Posterior vena cava (tissue), 2 donors: ENCODE results near the gene STXBP6. TPM values are rescaled to one million over a fixed set of nuclear protein-coding genes. Genes with fewer than 3 reads are reported as not detected.
"Not testable (repeated sequence)": the region's sequence is repeated elsewhere in the genome, so short reads cannot be mapped to it uniquely, and the experiment has no call there.

Source experiments
- DNase-seq: peaks from one replicate; pipeline ENCODE4 v3.0.0-alpha.2; 2020; ENCODE audit warnings: low spot score
- intact Hi-C, 2 donors: fragments of 100-400 bp; cut with DNase I; formaldehyde crosslinking; loops; one replicate each; pipeline versions ENCODE4 v1.14.1 to v1.14.2; 2022 to 2023
- total RNA-seq, 2 donors: library from RNA; stranded (reverse); fragmentation: NEBNext Ultra II Directional; extraction: Animal tissue kit (Norgen Biotek cat#: 25700); gene quantifications; one replicate each; pipeline ENCODE4 v1.2.1, GENCODE V29; 2021
- donor health status: DM: yes; HTN: yes; CAD: no.
- donor health status: DM: yes; HTN: yes; CAD: no.

The STXBP6 gene
- total RNA-seq, 2 donors from 2014 or later, result 8.9 to 14.9 TPM

- intact Hi-C loops, result loop anchor here in 1 of 2 donors (10.0 kb wide), 1 partner anchor 156 kb away; no protein-coding TSS in a partner anchor
- DNase-seq, result no peak
These were observed 78.7 kb downstream of the STXBP6 start for GRCh38 chr14:24971255-24971654.

DNA sequence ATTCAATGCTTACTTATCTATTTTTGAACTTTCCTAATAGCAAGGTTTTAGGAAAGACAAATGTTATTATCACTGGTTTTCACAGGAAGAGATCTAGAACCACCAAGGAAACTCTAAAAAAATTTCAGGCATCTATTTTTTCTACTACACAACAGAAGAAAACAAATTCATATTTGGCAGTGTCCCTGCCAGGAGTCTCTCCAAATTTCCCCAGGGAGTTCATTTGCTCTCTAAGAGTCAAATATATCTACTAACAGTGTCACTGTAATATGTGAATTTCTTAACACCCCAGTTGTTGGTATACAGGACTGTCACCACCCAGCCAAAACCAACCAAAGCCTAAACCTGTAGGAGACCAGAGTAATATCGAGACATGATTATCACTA lies 83.4 kb downstream of the STXBP6 start:
- intact Hi-C loops, result no loop called here

GRCh38 chr14:24965934-24966578 lies 83.9 kb downstream of the STXBP6 start:
- DNase-seq, result no peak
- intact Hi-C loops, result no loop called here

More for the DNA sequence above, 83.4 kb downstream of the STXBP6 start:
- no peak for DNase-seq

- no peak for DNase-seq
- intact Hi-C loops, result no loop called here
These were observed 84.4 kb downstream of the STXBP6 start for GRCh38 chr14:24965578-24965933.

DNA sequence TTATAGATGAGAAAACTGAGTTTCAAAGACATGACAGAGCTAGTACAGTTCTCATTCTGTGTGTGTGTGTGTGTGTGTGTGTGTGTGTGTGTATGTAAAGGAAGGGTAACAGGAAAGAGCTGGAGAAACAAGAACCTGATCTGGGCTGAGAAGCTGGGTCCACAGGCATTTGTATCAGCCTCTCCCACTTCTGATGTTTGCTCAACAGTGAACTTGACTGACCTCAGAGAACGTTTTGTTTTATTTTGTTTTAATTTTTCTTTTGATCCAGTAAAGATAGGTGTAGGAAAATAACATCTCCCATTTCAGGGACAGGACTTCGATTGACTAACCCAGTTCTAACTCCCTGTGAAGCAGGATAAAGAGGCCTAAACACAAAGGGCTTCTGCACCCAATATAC lies 85.4 kb downstream of the STXBP6 start:
- DNase-seq, result no peak
- intact Hi-C loops, result no loop called here

DNA sequence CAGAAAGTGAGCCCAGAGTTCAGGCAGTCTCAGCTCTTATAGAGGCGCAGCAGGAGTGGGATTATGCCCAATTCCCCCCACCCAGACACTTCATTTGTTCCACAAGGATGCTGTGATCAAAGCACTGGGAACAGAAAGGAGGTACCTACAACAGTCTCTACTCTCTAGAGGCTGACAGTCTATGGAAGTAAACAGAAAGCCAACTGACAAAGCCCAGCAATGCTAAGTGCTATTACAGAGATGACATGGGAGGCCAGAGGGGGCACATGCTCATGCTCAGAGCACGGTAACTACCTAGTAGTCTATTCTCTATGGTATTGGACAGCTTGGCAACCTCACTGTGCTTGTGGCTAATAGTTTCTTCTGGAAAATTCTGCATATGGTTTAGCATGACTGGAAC lies 85.9 kb downstream of the STXBP6 start:
- intact Hi-C loops, result no loop called here
- no peak for DNase-seq

DNA sequence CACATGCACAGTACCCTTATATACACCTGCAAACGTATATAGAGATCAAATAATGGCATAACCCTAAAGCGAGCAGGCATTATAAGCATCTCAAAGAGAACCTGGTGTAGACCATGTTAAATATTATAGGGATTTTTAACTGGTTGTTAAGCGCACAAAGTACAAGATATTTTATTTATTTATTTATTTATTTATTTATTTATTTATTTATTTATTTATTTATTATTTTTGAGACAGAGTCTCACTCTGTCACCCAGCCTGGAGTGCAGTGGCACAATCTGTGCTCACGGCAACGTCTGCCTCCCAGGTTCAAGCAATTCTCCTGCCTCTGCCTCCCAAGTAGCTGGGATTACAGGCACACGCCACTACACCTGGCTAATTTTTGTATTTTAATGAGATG lies 87.8 kb downstream of the STXBP6 start:
- intact Hi-C loops, DNase-seq: not testable (repeated sequence)

GRCh38 chr14:24960816-24961215 lies 89.1 kb downstream of the STXBP6 start:
- DNase-seq, result no peak
- intact Hi-C loops, result no loop called here

GRCh38 chr14:24959791-24960331 lies 90.1 kb downstream of the STXBP6 start:
- no peak for DNase-seq
- intact Hi-C loops, result loop anchor here in 1 of 2 donors (10.0 kb wide), 1 partner anchor 55 kb away; no protein-coding TSS in a partner anchor

DNA sequence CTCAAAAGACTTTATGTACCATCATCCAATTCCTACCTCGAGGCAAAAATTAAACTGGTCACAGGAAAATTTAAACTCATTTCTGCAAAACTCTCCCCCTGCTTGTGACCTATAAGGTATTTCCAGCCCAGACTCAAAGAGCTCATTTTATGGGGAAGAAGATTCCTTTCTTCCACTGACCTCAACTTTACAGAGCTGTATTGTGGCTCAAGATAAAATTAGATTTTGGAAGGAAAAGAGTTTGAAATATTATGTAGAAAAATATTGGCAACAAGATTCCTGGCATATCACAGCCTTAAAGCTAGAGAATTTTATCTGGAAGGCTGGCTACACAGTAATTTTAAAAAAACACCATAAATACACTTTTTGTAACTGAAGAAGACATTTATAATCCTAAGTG lies 91.7 kb downstream of the STXBP6 start:
- intact Hi-C loops, result loop anchor here in 1 of 2 donors (10.0 kb wide), 1 partner anchor 53 kb away; no protein-coding TSS in a partner anchor
- no peak for DNase-seq

GRCh38 chr14:24957814-24958213 lies 92.1 kb downstream of the STXBP6 start:
- no peak for DNase-seq
- intact Hi-C loops, result loop anchor here in 1 of 2 donors (10.0 kb wide), 1 partner anchor 53 kb away; no protein-coding TSS in a partner anchor

- intact Hi-C loops, result loop anchor here in 1 of 2 donors (10.0 kb wide), 1 partner anchor 51 kb away; no protein-coding TSS in a partner anchor
- no peak for DNase-seq
These were observed 93.8 kb downstream of the STXBP6 start for GRCh38 chr14:24956104-24956503.

GRCh38 chr14:24954700-24955037 lies 95.3 kb downstream of the STXBP6 start:
- intact Hi-C loops, result loop anchor here in 1 of 2 donors (10.0 kb wide), 1 partner anchor 50 kb away; no protein-coding TSS in a partner anchor
- DNase-seq, result no peak

- intact Hi-C loops, result loop anchor here in 1 of 2 donors (10.0 kb wide), 1 partner anchor 49 kb away; no protein-coding TSS in a partner anchor
- no peak for DNase-seq
These were observed 95.8 kb downstream of the STXBP6 start for GRCh38 chr14:24954037-24954699.

DNA sequence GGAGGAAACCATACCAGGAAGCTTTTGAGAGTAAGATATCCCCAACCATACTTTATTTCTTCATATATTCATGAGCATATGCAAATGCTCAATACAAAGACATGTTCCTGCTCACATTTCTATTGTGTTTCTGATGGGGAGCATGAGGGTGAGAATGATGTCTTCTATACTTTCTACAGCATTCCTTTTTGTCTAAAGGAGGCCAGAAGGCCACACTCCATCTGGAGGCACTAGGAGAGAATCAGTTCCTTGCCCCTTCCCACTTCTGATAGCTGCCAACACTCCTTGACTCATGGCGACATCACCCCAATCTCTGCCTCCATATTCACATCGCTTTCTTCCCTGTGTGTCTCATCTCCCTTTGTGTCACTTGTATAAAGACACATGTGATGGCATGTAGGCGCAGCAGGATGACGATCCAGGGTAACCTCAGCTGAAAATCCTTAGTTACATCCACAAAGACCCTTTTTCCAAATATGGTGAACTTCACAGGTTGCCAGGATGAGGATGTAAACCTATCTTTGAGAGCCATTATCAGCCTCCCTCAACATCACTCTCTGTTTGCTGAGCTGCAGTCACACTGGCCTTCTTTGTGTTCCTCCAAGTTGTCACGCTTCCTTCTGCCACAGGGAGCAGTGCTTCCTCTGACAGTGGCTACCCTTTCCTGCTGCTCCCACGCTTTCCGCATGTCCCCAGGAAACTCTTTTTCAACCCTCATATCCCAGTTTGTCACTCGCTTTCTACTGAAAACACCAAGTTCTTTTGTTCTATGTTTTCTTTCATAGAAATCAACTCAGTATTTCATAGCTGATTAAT lies 96.9 kb downstream of the STXBP6 start:
- DNase-seq, result no peak
- intact Hi-C loops, result loop anchor here in 1 of 2 donors (10.0 kb wide), 1 partner anchor 48 kb away; no protein-coding TSS in a partner anchor

GRCh38 chr14:24948261-24948847 lies 101.6 kb downstream of the STXBP6 start:
- no peak for DNase-seq
- intact Hi-C loops, result no loop called here

DNA sequence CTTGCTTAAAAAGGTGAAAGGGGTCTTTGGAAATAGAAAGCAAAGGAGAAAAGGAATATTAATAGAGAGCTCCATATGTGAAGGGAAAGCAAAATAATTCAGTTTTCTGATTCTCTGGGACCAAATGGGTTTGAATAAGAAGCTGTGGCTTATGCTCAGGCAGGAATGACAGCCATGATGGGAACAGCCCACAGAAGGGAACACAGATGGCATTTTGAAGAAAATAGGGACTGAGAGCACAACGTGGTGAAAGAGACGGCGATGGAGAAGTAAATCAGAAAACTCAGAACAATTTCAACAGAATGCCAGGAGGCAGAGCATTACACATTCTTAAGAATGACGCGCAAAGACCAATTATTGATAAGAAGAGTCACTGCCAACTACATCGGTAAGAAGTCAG lies 102.8 kb downstream of the STXBP6 start:
- intact Hi-C loops, result no loop called here
- DNase-seq, result no peak

DNA sequence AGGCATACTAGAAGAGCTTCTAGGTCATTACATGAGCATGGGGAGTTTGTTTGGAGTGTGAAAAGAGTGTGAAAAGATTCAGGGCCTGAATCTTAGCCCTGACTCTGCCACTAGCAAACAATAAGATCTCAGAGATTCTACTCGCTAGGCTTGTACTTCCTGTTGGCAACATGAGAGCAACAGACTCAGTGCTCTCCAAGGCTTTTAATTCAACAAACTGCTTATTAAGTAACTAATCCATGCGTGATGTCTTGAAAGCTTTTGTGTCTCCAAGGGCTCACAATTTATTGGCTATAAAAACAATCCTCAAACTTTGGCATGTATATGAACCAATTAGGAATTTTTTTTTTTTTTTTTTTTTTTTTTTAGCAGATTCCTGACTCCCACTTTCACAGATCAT lies 105.1 kb downstream of the STXBP6 start:
- intact Hi-C loops, result no loop called here
- DNase-seq, result no peak

- intact Hi-C loops, result no loop called here
- no peak for DNase-seq
These were observed 106.9 kb downstream of the STXBP6 start for GRCh38 chr14:24943024-24943423.
